ENCODE measurements around the gene FABP7. TPM values are rescaled to one million over a fixed set of nuclear protein-coding genes. Genes with fewer than 3 reads are reported as not detected.

FABP7 gene
- total RNA-seq, 2 experiments from 2014 or later = not detected

- no peak for DNase-seq (ENCODE audit: low spot score)
- no peak overlapping the region for H2AFZ ChIP-seq (ENCODE audit: low read length)
- ChIA-PET POLR2A (interaction anchor here (0.6 kb wide), 1 partner anchor 460 kb away, joined by 4 read pairs; no protein-coding TSS in a partner anchor), CTCF (ENCODE audit: unreplicated experiment) (no interaction called here)
- H3K9me3 ChIP-seq (ENCODE audit: low read length) = no peaks in the 10 kb centered on the region
- no peak overlapping the region for H3K4me3 ChIP-seq (ENCODE audit: low read depth, low read length, poor library complexity, severe bottlenecking)
- BruUV-seq (replicated peaks) = no TSS peak
- no peaks in the 10 kb centered on the region for H3K9me2 ChIP-seq (ENCODE audit: insufficient read depth, low read length)
- H3K4me1 ChIP-seq (ENCODE audit: insufficient read depth, low read length, poor library complexity, severe bottlenecking) = no peaks in the 10 kb centered on the region
- no peak for TF ChIP-seq EZH2phosphoT487 (IDR thresholded peaks at IDR 0.05; ENCODE audit: borderline replicate concordance, low read depth, low read length)
- no peak for TF ChIP-seq CTCF (conservative IDR thresholded peaks at IDR 0.05; ENCODE audit: low read length)
- intact Hi-C loops (cut with micrococcal nuclease; ENCODE audit: unreplicated experiment) = no loop called here
- H3K79me2 ChIP-seq (ENCODE audit: insufficient read depth, low read depth, low read length) = no peaks in the 10 kb centered on the region
- H3K36me3 ChIP-seq (ENCODE audit: insufficient read depth, low read length) = no peaks in the 10 kb centered on the region
- H3K27ac ChIP-seq (ENCODE audit: low read depth, low read length, poor library complexity, severe bottlenecking) = no peak overlapping the region
- H3K4me2 ChIP-seq (ENCODE audit: low read length) = no peak overlapping the region
- H4K20me1 ChIP-seq (ENCODE audit: insufficient read depth, low read length) = no peaks in the 10 kb centered on the region
These were observed 30.0 kb upstream of the FABP7 start for GRCh38 chr6:122749451-122750050.

- H3K9me2 ChIP-seq (ENCODE audit: insufficient read depth, low read length) = no peaks in the 10 kb centered on the region
- no peaks in the 10 kb centered on the region for H3K9me3 ChIP-seq (ENCODE audit: low read length)
- H3K36me3 ChIP-seq (ENCODE audit: insufficient read depth, low read length) = no peaks in the 10 kb centered on the region
- CTCF ChIA-PET (ENCODE audit: unreplicated experiment) = no interaction called here
- DNase-seq (ENCODE audit: low spot score) = no peak
- no peaks in the 10 kb centered on the region for H4K20me1 ChIP-seq (ENCODE audit: insufficient read depth, low read length)
- H3K4me1 ChIP-seq (ENCODE audit: insufficient read depth, low read length, poor library complexity, severe bottlenecking) = no peaks in the 10 kb centered on the region
- no peaks in the 10 kb centered on the region for H3K79me2 ChIP-seq (ENCODE audit: insufficient read depth, low read depth, low read length)
- no peak overlapping the region for H2AFZ ChIP-seq (ENCODE audit: low read length)
- no peak for TF ChIP-seq CTCF (conservative IDR thresholded peaks at IDR 0.05; ENCODE audit: low read length)
- no peak for TF ChIP-seq EZH2phosphoT487 (IDR thresholded peaks at IDR 0.05; ENCODE audit: borderline replicate concordance, low read depth, low read length)
- POLR2A ChIA-PET = no interaction called here
- BruUV-seq (replicated peaks) = no TSS peak
- no peak overlapping the region for H3K27ac ChIP-seq (ENCODE audit: low read depth, low read length, poor library complexity, severe bottlenecking)
- H3K4me2 ChIP-seq (ENCODE audit: low read length) = no peak overlapping the region
- intact Hi-C loops (cut with micrococcal nuclease; ENCODE audit: unreplicated experiment) = no loop called here
- no peak overlapping the region for H3K4me3 ChIP-seq (ENCODE audit: low read depth, low read length, poor library complexity, severe bottlenecking)
These were observed 28.2 kb upstream of the FABP7 start for GRCh38 chr6:122751326-122751725.

- DNase-seq (ENCODE audit: low spot score) = no peak
- Histone ChIP-seq H4K20me1 (ENCODE audit: insufficient read depth, low read length) (no peaks in the 10 kb centered on the region), H3K9me2 (ENCODE audit: insufficient read depth, low read length) (no peaks in the 10 kb centered on the region), H2AFZ (ENCODE audit: low read length) (no peak overlapping the region), H3K4me2 (ENCODE audit: low read length) (no peak overlapping the region), H3K79me2 (ENCODE audit: insufficient read depth, low read depth, low read length) (no peaks in the 10 kb centered on the region), H3K4me3 (ENCODE audit: low read depth, low read length, poor library complexity, severe bottlenecking) (no peak overlapping the region), H3K9me3 (ENCODE audit: low read length) (no peaks in the 10 kb centered on the region), H3K36me3 (ENCODE audit: insufficient read depth, low read length) (no peaks in the 10 kb centered on the region), H3K4me1 (ENCODE audit: insufficient read depth, low read length, poor library complexity, severe bottlenecking) (no peaks in the 10 kb centered on the region), H3K27ac (ENCODE audit: low read depth, low read length, poor library complexity, severe bottlenecking) (no peak overlapping the region)
- TF ChIP-seq CTCF (conservative IDR thresholded peaks at IDR 0.05; ENCODE audit: low read length) (no peak), EZH2phosphoT487 (IDR thresholded peaks at IDR 0.05; ENCODE audit: borderline replicate concordance, low read depth, low read length) (no peak)
- BruUV-seq (replicated peaks) = no TSS peak
- ChIA-PET CTCF (ENCODE audit: unreplicated experiment) (no interaction called here), POLR2A (no interaction called here)
- intact Hi-C loops (cut with micrococcal nuclease; ENCODE audit: unreplicated experiment) = no loop called here
These were observed 27.1 kb upstream of the FABP7 start for GRCh38 chr6:122752459-122752858.

Measured in OCI-LY7 (cell line).